Thyroid gland (tissue), 4 donors: ENCODE results near the gene RHO. TPM values are rescaled to one million over a fixed set of nuclear protein-coding genes. Genes with fewer than 3 reads are reported as not detected.

Experiments used
- DNase-seq, 2 donors: peaks; one replicate each; pipeline ENCODE4 v3.0.0-alpha.2; 2019
- H3K27ac ChIP-seq, 3 donors: fragments of 200-600 bp; sonication (generic); 1 replicate in 2 of 3; 2 replicates in 1 of 3; pipeline ENCODE4 v1.5.1; 2016 to 2019; ENCODE audit warnings: mild to moderate bottlenecking in 1 of 3, moderate library complexity in 1 of 3
- H3K27me3 ChIP-seq: fragments of 200-600 bp; sonication (generic); one replicate; pipeline ENCODE4 v1.5.1; 2019
- H3K36me3 ChIP-seq, 2 donors: fragments of 200-600 bp; sonication (generic); one replicate each; pipeline ENCODE4 v1.5.1; 2016 to 2019
- H3K4me1 ChIP-seq, 2 donors: fragments of 200-600 bp; sonication (generic); one replicate each; pipeline ENCODE4 v1.5.1; 2017 to 2019
- H3K4me3 ChIP-seq, 3 donors: fragments of 200-600 bp; sonication (generic); replicated peaks in 1 of 3; 1 replicate in 2 of 3; 2 replicates in 1 of 3; pipeline ENCODE4 v1.5.1; 2016; ENCODE audit warnings: mild to moderate bottlenecking in 1 of 3
- H3K9me3 ChIP-seq: fragments of 200-600 bp; sonication (generic); one replicate; pipeline ENCODE4 v1.5.1; 2017
- CTCF ChIP-seq, 6 experiments: fragments of 200-600 bp in 3 of 6; fragments of 450-650 bp in 3 of 6; sonication (generic) in 3 of 6; IDR thresholded peaks; one replicate each; pipeline ENCODE4 v1.5.1; 2016 to 2019; ENCODE audit warnings: antibody characterized with exemption in 6 of 6, mild to moderate bottlenecking in 2 of 6, inconsistent platforms in 1 of 6, moderate library complexity in 1 of 6
- POLR2A ChIP-seq, 2 donors: fragments of 450-650 bp; IDR thresholded peaks; one replicate each; pipeline ENCODE4 v1.6.1; 2017; ENCODE audit warnings: antibody characterized with exemption in 2 of 2, mild to moderate bottlenecking in 2 of 2, moderate library complexity in 1 of 2
- whole genome bisulfite sequencing, 2 donors: methylation state at CpG; one replicate each; pipeline ENCODE4 v1.1.5; 2017; 5-methylcytosine and 5-hydroxymethylcytosine counted together
- intact Hi-C: fragments of 100-400 bp; cut with DNase I; formaldehyde crosslinking; loops from one replicate; pipeline ENCODE4 v1.15.1; 2023
- total RNA-seq, 4 donors: library from RNA; depleted of rRNA; stranded (reverse); fragments of >200 nt; gene quantifications; one replicate each; pipeline ENCODE4 v1.2.3, GENCODE V29; 2016

The RHO gene
- total RNA-seq, 4 donors from 2014 or later: not detected

- Histone ChIP-seq H3K27me3 (no peaks in the 10 kb centered on the region), H3K4me3 (no peak overlapping the region), H3K36me3 (peaks cover 0 to 8% of the 10 kb centered on the region in 2 donors), H3K9me3 (no peaks in the 10 kb centered on the region), H3K4me1 (peaks cover 0 to 24% of the 10 kb centered on the region in 2 donors), H3K27ac (peak overlapping the region in 2 of 3 donors; percentile 47 to 70)
- no peak for DNase-seq
- intact Hi-C loops: no loop called here
- TF ChIP-seq CTCF (IDR thresholded peaks at IDR 0.05) (no peak), POLR2A (IDR thresholded peaks at IDR 0.05) (no peak)
- 64 to 69% methylated on average over 12 to 19 of the region's 21 CpGs for WGBS, 2 donors
Measured at GRCh38 chr3:129577925-129578786, 49.7 kb downstream of the RHO start.

GRCh38 chr3:129579991-129580390, 51.6 kb downstream of the RHO start:
- intact Hi-C loops: no loop called here
- 80 to 84% methylated on average over 1 to 2 of the region's 10 CpGs for WGBS, 2 donors
- no peaks in the 10 kb centered on the region for H3K9me3 ChIP-seq
- no peak overlapping the region for H3K27ac ChIP-seq
- no peaks in the 10 kb centered on the region for H3K27me3 ChIP-seq
- no peak overlapping the region for H3K4me3 ChIP-seq
- no peak for TF ChIP-seq CTCF (IDR thresholded peaks at IDR 0.05)
- no peak for TF ChIP-seq POLR2A (IDR thresholded peaks at IDR 0.05)
- H3K4me1 ChIP-seq: peaks cover 0 to 24% of the 10 kb centered on the region in 2 donors
- H3K36me3 ChIP-seq: peaks cover 4 to 12% of the 10 kb centered on the region in 2 donors
- DNase-seq: no peak

- peaks cover 11 to 18% of the 10 kb centered on the region in 2 donors for H3K36me3 ChIP-seq
- intact Hi-C loops: no loop called here
- WGBS, 2 donors: 90% methylated on average over 8 of the region's 8 CpGs
- H3K27me3 ChIP-seq: no peaks in the 10 kb centered on the region
- H3K4me3 ChIP-seq: no peak overlapping the region
- no peak for DNase-seq
- H3K9me3 ChIP-seq: no peaks in the 10 kb centered on the region
- no peak overlapping the region for H3K27ac ChIP-seq
- H3K4me1 ChIP-seq: peaks cover 0 to 24% of the 10 kb centered on the region in 2 donors
- TF ChIP-seq POLR2A (IDR thresholded peaks at IDR 0.05): no peak
- TF ChIP-seq CTCF (IDR thresholded peaks at IDR 0.05): no peak
Measured at GRCh38 chr3:129581623-129582022, 53.2 kb downstream of the RHO start.

- H3K4me3 ChIP-seq: no peak overlapping the region
- WGBS, 2 donors: 89 to 95% methylated on average over 5 of the region's 5 CpGs
- TF ChIP-seq CTCF (IDR thresholded peaks at IDR 0.05) (no peak), POLR2A (IDR thresholded peaks at IDR 0.05) (no peak)
- DNase-seq: no peak
- peaks cover 0 to 23% of the 10 kb centered on the region in 2 donors for H3K4me1 ChIP-seq
- intact Hi-C loops: no loop called here
- no peak overlapping the region for H3K27ac ChIP-seq
- H3K9me3 ChIP-seq: no peaks in the 10 kb centered on the region
- no peaks in the 10 kb centered on the region for H3K27me3 ChIP-seq
- H3K36me3 ChIP-seq: peaks cover 11 to 18% of the 10 kb centered on the region in 2 donors
Measured at GRCh38 chr3:129582799-129583198, 54.4 kb downstream of the RHO start.

GRCh38 chr3:129583289-129583688, 54.9 kb downstream of the RHO start:
- H3K4me1 ChIP-seq: peaks cover 0 to 20% of the 10 kb centered on the region in 2 donors
- peaks cover 11 to 18% of the 10 kb centered on the region in 2 donors for H3K36me3 ChIP-seq
- H3K9me3 ChIP-seq: no peaks in the 10 kb centered on the region
- DNase-seq: no peak
- intact Hi-C loops: no loop called here
- TF ChIP-seq POLR2A (IDR thresholded peaks at IDR 0.05) (no peak), CTCF (IDR thresholded peaks at IDR 0.05) (no peak)
- H3K4me3 ChIP-seq: no peak overlapping the region
- no peaks in the 10 kb centered on the region for H3K27me3 ChIP-seq
- 87 to 96% methylated on average over 9 of the region's 9 CpGs for WGBS, 2 donors
- no peak overlapping the region for H3K27ac ChIP-seq
